ENCODE results near the gene DENND1B. TPM values are rescaled to one million over a fixed set of nuclear protein-coding genes. Genes with fewer than 3 reads are reported as not detected.

DENND1B gene
- total and polyA plus RNA-seq, 3 donors from 2014 or later = 7.2 to 11.6 (median 11.6) TPM

GRCh38 chr1:197732187-197732586 lies 43.1 kb downstream of the DENND1B start:
- H3K4me3 ChIP-seq = no peak overlapping the region
- TF ChIP-seq CTCF (IDR thresholded peaks at IDR 0.05) (no peak), POLR2A (IDR thresholded peaks at IDR 0.05) (no peak)
- H3K9me3 ChIP-seq = no peaks in the 10 kb centered on the region
- intact Hi-C loops (cut with DNase I; ENCODE audit: low total_unique reads) = loop anchor here (5.0 kb wide), 1 partner anchor 50 kb away; no protein-coding TSS in a partner anchor
- no peaks in the 10 kb centered on the region for H3K27me3 ChIP-seq
- 98 to 99% methylated on average over 2 of the region's 2 CpGs for WGBS, 2 donors
- no peak overlapping the region for H3K27ac ChIP-seq
- no peaks in the 10 kb centered on the region for H3K4me1 ChIP-seq
- H3K36me3 ChIP-seq (ENCODE audit: low read depth, missing control alignments) = no peaks in the 10 kb centered on the region
- no peak for DNase-seq

- WGBS, 2 donors = 91 to 97% methylated on average over 3 of the region's 3 CpGs
- intact Hi-C loops (cut with DNase I; ENCODE audit: low total_unique reads) = loop anchor here (5.0 kb wide), 1 partner anchor 49 kb away; no protein-coding TSS in a partner anchor
- TF ChIP-seq CTCF (IDR thresholded peaks at IDR 0.05) (no peak), POLR2A (IDR thresholded peaks at IDR 0.05) (no peak)
- no peak overlapping the region for H3K27ac ChIP-seq
- DNase-seq = no peak
- H3K4me1 ChIP-seq = no peaks in the 10 kb centered on the region
- H3K4me3 ChIP-seq = no peak overlapping the region
- H3K9me3 ChIP-seq = no peaks in the 10 kb centered on the region
- no peaks in the 10 kb centered on the region for H3K27me3 ChIP-seq
- H3K36me3 ChIP-seq (ENCODE audit: low read depth, missing control alignments) = no peaks in the 10 kb centered on the region
Observed at GRCh38 chr1:197731449-197731848, 43.8 kb downstream of the DENND1B start.

- Histone ChIP-seq H3K4me1 (no peaks in the 10 kb centered on the region), H3K4me3 (no peak overlapping the region), H3K9me3 (no peaks in the 10 kb centered on the region), H3K36me3 (ENCODE audit: low read depth, missing control alignments) (no peaks in the 10 kb centered on the region), H3K27ac (no peak overlapping the region), H3K27me3 (no peaks in the 10 kb centered on the region)
- DNase-seq = no peak
- TF ChIP-seq POLR2A (IDR thresholded peaks at IDR 0.05) = no peak
- no peak for TF ChIP-seq CTCF (IDR thresholded peaks at IDR 0.05)
- intact Hi-C loops (cut with DNase I; ENCODE audit: low total_unique reads) = no loop called here
- WGBS, 2 donors = 88 to 94% methylated on average over 3 of the region's 3 CpGs
Observed at GRCh38 chr1:197725976-197726375, 49.3 kb downstream of the DENND1B start.

GRCh38 chr1:197725044-197725443 lies 50.2 kb downstream of the DENND1B start:
- H3K9me3 ChIP-seq = no peaks in the 10 kb centered on the region
- no peaks in the 10 kb centered on the region for H3K27me3 ChIP-seq
- TF ChIP-seq CTCF (IDR thresholded peaks at IDR 0.05) = no peak
- H3K36me3 ChIP-seq (ENCODE audit: low read depth, missing control alignments) = no peaks in the 10 kb centered on the region
- WGBS, 2 donors = 94 to 100% methylated on average over 1 of the region's 1 CpG
- no peak overlapping the region for H3K4me3 ChIP-seq
- no peak for DNase-seq
- H3K27ac ChIP-seq = no peak overlapping the region
- intact Hi-C loops (cut with DNase I; ENCODE audit: low total_unique reads) = no loop called here
- H3K4me1 ChIP-seq = no peaks in the 10 kb centered on the region

GRCh38 chr1:197715806-197716205 lies 59.5 kb downstream of the DENND1B start:
- Histone ChIP-seq H3K9me3 (no peaks in the 10 kb centered on the region), H3K27ac (no peak overlapping the region), H3K27me3 (no peaks in the 10 kb centered on the region), H3K4me1 (no peaks in the 10 kb centered on the region), H3K36me3 (ENCODE audit: low read depth, missing control alignments) (no peaks in the 10 kb centered on the region), H3K4me3 (no peak overlapping the region)
- intact Hi-C loops (cut with DNase I; ENCODE audit: low total_unique reads) = no loop called here
- WGBS, 2 donors = 0 to 39% methylated on average over 1 of the region's 1 CpG
- TF ChIP-seq POLR2A (IDR thresholded peaks at IDR 0.05) (no peak), CTCF (IDR thresholded peaks at IDR 0.05) (no peak)
- DNase-seq = no peak

Measured in testis (tissue), 3 donors.